Measurements from ENCODE around the gene ITGA3.
"Not testable (repeated sequence)": the region's sequence is repeated elsewhere in the genome, so short reads cannot be mapped to it uniquely, and the experiment has no call there.

ITGA3 gene

DNA sequence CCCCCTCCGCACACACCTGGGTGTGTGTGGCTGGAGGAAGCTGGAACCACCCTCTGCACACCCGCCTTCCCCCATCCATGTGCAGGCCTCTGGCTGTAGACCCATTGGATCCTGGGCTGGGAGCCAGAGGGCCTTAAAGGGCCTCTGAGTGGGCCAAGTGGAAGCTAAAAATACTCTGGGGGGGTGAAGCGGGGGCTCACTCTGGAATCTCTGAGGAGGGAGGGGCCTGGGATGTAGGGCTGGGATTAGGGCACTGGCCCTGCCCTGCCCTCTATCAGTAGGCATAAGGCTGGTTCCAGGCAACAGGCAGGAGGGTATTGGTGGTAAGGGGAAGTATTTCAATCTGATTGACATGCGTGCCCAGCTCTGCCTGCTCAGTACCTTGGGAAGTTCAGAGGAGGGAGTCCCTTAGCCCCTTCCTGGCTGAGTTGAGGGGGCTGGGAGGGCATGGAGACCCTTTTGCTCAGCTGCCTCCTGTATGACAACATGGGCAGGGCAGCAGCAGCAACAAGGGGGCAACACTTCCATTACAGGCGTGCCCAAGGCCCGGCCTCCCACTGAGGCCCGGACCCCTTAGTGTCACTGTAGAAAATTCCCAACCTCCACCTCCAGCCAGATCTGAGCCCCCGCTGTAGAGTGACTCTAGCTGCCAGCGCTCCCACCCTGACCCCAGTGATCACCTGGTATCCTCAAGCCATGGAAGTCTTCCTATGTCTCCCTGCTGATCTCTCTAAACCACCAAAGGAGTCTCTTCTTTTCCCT lies 5.2 kb downstream of the ITGA3 start:
- TF ChIP-seq CTCF (IDR thresholded peaks at IDR 0.05; ENCODE audit: borderline replicate concordance, extremely low read depth, low read length, poor library complexity, severe bottlenecking) (no peak), EZH2 (IDR thresholded peaks at IDR 0.05; ENCODE audit: borderline replicate concordance, low read depth, low read length, severe bottlenecking) (no peak)
- DNase-seq (no peak), ATAC-seq (ENCODE audit: insufficient read depth, low read depth) (no peak)
- Histone ChIP-seq H3K9me3 (ENCODE audit: insufficient read depth, low read length, severe bottlenecking) (no peaks in the 10 kb centered on the region), H2AFZ (ENCODE audit: low read depth, low read length) (no peak overlapping the region), H3K79me2 (ENCODE audit: insufficient read depth, low read length) (no peaks in the 10 kb centered on the region), H3K9ac (ENCODE audit: low read depth, low read length) (no peak overlapping the region), H3K4me1 (ENCODE audit: insufficient read depth, low read length) (peaks cover 9% of the 10 kb centered on the region), H4K20me1 (ENCODE audit: insufficient read depth, low read length) (peaks cover 22% of the 10 kb centered on the region), H3K27me3 (ENCODE audit: insufficient read depth, low read length, poor library complexity) (peaks cover 50% of the 10 kb centered on the region), H3K4me3 (ENCODE audit: low read depth in 1 of 2, low read length in 2 of 2) (no peak overlapping the region), H3K4me2 (ENCODE audit: insufficient read depth, low read length) (no peak overlapping the region), H3K36me3 (ENCODE audit: insufficient read depth, low read length) (no peaks in the 10 kb centered on the region), H3K27ac (ENCODE audit: low read length) (no peak overlapping the region)

GRCh38 chr17:50061713-50062045 lies 5.8 kb downstream of the ITGA3 start:
- not testable (repeated sequence) for H3K4me1 ChIP-seq (ENCODE audit: insufficient read depth, low read length); H3K9me3 ChIP-seq (ENCODE audit: insufficient read depth, low read length, severe bottlenecking); H3K4me2 ChIP-seq (ENCODE audit: insufficient read depth, low read length); H3K9ac ChIP-seq (ENCODE audit: low read depth, low read length); DNase-seq; H3K4me3 ChIP-seq (ENCODE audit: low read depth in 1 of 2, low read length in 2 of 2); H3K36me3 ChIP-seq (ENCODE audit: insufficient read depth, low read length); H3K79me2 ChIP-seq (ENCODE audit: insufficient read depth, low read length); H2AFZ ChIP-seq (ENCODE audit: low read depth, low read length); ATAC-seq (ENCODE audit: insufficient read depth, low read depth); H3K27ac ChIP-seq (ENCODE audit: low read length)
- peaks cover 20% of the 10 kb centered on the region for H4K20me1 ChIP-seq (ENCODE audit: insufficient read depth, low read length)
- peaks cover 44% of the 10 kb centered on the region for H3K27me3 ChIP-seq (ENCODE audit: insufficient read depth, low read length, poor library complexity)

DNA sequence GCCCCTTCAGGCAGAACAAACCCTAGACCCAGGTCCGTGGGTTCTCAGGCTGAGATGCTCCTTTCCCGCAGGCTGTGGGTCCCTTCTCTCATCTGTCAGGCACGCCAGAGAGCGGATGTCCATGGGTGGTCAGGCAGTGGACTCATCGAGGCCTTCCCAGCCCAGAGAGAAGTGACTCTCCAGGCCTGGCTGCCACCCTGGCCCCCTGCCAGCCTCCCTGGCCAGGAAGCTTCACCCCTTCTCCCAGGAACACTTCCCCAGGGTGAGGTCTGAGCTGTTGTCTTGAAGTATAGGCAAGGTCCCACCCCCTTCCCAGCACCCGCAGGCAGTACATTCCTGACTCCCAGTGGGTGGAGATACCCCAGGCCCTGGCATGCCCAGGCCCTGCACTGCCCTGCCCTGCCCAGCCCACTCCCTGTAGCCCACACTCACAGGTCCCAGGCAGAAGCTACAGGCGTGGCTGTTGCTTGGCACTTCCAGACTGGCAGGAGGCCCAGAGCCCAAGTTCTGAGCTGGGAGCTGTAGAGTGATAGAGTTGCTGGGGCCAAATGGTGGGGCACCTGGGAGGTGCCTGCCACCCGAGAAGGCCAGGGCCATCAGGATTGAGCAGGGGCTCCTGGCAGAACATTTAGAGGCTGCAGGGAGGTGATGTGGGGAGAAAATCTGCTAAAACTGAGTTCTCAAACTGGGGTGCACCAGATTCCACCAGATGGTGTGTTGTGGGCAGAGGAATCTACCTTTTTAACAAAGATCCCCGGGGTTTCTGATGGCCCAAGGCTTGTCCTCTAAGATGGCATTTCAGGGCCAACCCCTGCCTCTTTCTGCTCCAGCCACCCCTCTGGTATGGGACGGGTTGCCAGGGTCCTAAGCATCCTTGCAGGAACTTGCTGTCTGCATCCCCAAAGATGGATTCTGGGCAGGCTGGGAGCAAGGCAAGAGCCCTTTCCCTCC lies 6.7 kb downstream of the ITGA3 start:
- Histone ChIP-seq H3K27me3 (ENCODE audit: insufficient read depth, low read length, poor library complexity) (peaks cover 40% of the 10 kb centered on the region), H3K79me2 (ENCODE audit: insufficient read depth, low read length) (no peaks in the 10 kb centered on the region), H3K27ac (ENCODE audit: low read length) (no peak overlapping the region), H3K9ac (ENCODE audit: low read depth, low read length) (no peak overlapping the region), H2AFZ (ENCODE audit: low read depth, low read length) (no peak overlapping the region), H3K4me2 (ENCODE audit: insufficient read depth, low read length) (no peak overlapping the region), H3K9me3 (ENCODE audit: insufficient read depth, low read length, severe bottlenecking) (no peaks in the 10 kb centered on the region), H4K20me1 (ENCODE audit: insufficient read depth, low read length) (peaks cover 11% of the 10 kb centered on the region; the same call in 1 of the 2 replicates), H3K36me3 (ENCODE audit: insufficient read depth, low read length) (no peaks in the 10 kb centered on the region), H3K4me3 (ENCODE audit: low read depth in 1 of 2, low read length in 2 of 2) (no peak overlapping the region), H3K4me1 (ENCODE audit: insufficient read depth, low read length) (no peaks in the 10 kb centered on the region)
- TF ChIP-seq CTCF (IDR thresholded peaks at IDR 0.05; ENCODE audit: borderline replicate concordance, extremely low read depth, low read length, poor library complexity, severe bottlenecking) (no peak), EZH2 (IDR thresholded peaks at IDR 0.05; ENCODE audit: borderline replicate concordance, low read depth, low read length, severe bottlenecking) (no peak)
- ATAC-seq (ENCODE audit: insufficient read depth, low read depth) (no peak), DNase-seq (no peak)

Data from DND-41 (cell line).